PC-3 (cell line): Measurements from ENCODE around the gene CEP68.

Experiments
- EZH2 ChIP-seq: fragments of 300-600 bp; sonication (generic); IDR thresholded peaks from one replicate; pipeline ENCODE4 v1.6.1; 2017; ENCODE audit warnings: antibody characterized with exemption, mild to moderate bottlenecking, low read length; ENCODE audit not compliant: unreplicated experiment
- TF ChIP-seq, protein P1 (sequence below): fragments of 300-600 bp; sonication (generic); conservative IDR thresholded peaks from 2 replicates; pipeline ENCODE4 v1.5.1; 2017; ENCODE audit warnings: antibody characterized with exemption, low read depth, mild to moderate bottlenecking, low read length

DNA sequence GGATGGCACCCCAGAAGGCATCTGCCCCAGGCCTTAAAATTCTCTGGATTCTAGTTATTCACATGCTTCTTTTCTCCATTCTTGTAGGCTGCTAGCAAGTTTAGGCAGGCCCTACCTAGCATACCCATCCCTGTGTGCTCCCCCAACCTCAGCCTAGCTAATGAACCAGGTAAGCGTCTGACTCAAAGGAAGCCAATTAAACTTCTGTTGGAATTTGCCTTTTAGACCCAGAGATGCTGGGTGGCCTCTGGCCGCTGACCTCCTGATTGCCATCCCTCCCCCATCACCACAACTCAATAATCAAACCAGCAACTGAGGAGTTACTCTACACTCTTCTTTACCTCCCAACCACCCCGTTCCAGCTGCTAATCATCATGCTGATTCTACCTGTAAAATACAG lies 19.0 kb upstream of the CEP68 start:
- TF ChIP-seq, protein P1, sequence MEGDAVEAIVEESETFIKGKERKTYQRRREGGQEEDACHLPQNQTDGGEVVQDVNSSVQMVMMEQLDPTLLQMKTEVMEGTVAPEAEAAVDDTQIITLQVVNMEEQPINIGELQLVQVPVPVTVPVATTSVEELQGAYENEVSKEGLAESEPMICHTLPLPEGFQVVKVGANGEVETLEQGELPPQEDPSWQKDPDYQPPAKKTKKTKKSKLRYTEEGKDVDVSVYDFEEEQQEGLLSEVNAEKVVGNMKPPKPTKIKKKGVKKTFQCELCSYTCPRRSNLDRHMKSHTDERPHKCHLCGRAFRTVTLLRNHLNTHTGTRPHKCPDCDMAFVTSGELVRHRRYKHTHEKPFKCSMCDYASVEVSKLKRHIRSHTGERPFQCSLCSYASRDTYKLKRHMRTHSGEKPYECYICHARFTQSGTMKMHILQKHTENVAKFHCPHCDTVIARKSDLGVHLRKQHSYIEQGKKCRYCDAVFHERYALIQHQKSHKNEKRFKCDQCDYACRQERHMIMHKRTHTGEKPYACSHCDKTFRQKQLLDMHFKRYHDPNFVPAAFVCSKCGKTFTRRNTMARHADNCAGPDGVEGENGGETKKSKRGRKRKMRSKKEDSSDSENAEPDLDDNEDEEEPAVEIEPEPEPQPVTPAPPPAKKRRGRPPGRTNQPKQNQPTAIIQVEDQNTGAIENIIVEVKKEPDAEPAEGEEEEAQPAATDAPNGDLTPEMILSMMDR: no peak
- TF ChIP-seq EZH2: no peak
